ENCODE data around the gene C13orf46.

The C13orf46 gene

GRCh38 chr13:113941571-113942191, 32.2 kb downstream of the C13orf46 start:
- H3K27ac Mint-ChIP-seq, result no peak overlapping the region
- no peaks in the 10 kb centered on the region for H3K36me3 Mint-ChIP-seq (ENCODE audit: low read depth)
- TF ChIP-seq CTCF (IDR thresholded peaks at IDR 0.05; ENCODE audit: unreplicated experiment in 3 of 3), result no peak
- H3K9me3 Mint-ChIP-seq, result no peaks in the 10 kb centered on the region
- no peak overlapping the region for H3K4me3 Mint-ChIP-seq
- H3K27me3 Mint-ChIP-seq (ENCODE audit: low read depth), result peaks cover 30% of the 10 kb centered on the region
- peaks cover 23% of the 10 kb centered on the region for H3K4me1 Mint-ChIP-seq

DNA sequence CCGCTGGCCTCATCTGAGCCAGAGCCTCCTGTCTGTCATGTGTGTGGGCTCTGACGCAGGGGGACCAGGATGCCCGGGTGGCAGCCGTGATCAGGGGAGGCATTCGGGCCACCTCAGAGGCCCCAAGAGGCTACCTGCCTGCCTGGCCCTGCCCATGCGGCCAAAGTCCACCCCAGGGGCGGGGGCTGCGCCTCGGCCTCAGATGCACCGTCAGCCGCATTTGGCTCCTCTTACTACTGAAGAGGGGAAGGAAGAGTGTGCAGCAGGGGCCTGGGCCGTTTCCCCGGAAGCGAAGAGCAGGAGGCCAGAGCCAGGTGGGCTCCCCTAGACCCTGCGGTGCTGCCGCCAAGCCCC, 34.0 kb downstream of the C13orf46 start:
- H3K27ac Mint-ChIP-seq, result no peak overlapping the region
- H3K4me3 Mint-ChIP-seq, result no peak overlapping the region
- no peaks in the 10 kb centered on the region for H3K36me3 Mint-ChIP-seq (ENCODE audit: low read depth)
- no peak for TF ChIP-seq CTCF (IDR thresholded peaks at IDR 0.05; ENCODE audit: unreplicated experiment in 3 of 3)
- peaks cover 28% of the 10 kb centered on the region for H3K4me1 Mint-ChIP-seq
- H3K27me3 Mint-ChIP-seq (ENCODE audit: low read depth), result peaks cover 24% of the 10 kb centered on the region
- H3K9me3 Mint-ChIP-seq, result no peaks in the 10 kb centered on the region

- no peaks in the 10 kb centered on the region for H3K36me3 Mint-ChIP-seq (ENCODE audit: low read depth)
- TF ChIP-seq CTCF (IDR thresholded peaks at IDR 0.05; ENCODE audit: unreplicated experiment in 3 of 3), result no peak
- no peaks in the 10 kb centered on the region for H3K9me3 Mint-ChIP-seq
- H3K4me3 Mint-ChIP-seq, result no peak overlapping the region
- H3K4me1 Mint-ChIP-seq, result peaks cover 28% of the 10 kb centered on the region
- peak overlapping the region in 1 of 3 experiments; percentile 53 for H3K27ac Mint-ChIP-seq
- H3K27me3 Mint-ChIP-seq (ENCODE audit: low read depth), result peaks cover 27% of the 10 kb centered on the region
Observed at GRCh38 chr13:113939129-113939943, 34.5 kb downstream of the C13orf46 start.

GRCh38 chr13:113938716-113939115, 35.2 kb downstream of the C13orf46 start:
- Mint-ChIP-seq H3K4me1 (peaks cover 33% of the 10 kb centered on the region), H3K27ac (peak overlapping the region in 2 of 3 experiments; percentile 53 to 60), H3K4me3 (no peak overlapping the region), H3K27me3 (ENCODE audit: low read depth) (peaks cover 29% of the 10 kb centered on the region), H3K36me3 (ENCODE audit: low read depth) (no peaks in the 10 kb centered on the region), H3K9me3 (no peaks in the 10 kb centered on the region)
- TF ChIP-seq CTCF (IDR thresholded peaks at IDR 0.05; ENCODE audit: unreplicated experiment in 3 of 3), result no peak

DNA sequence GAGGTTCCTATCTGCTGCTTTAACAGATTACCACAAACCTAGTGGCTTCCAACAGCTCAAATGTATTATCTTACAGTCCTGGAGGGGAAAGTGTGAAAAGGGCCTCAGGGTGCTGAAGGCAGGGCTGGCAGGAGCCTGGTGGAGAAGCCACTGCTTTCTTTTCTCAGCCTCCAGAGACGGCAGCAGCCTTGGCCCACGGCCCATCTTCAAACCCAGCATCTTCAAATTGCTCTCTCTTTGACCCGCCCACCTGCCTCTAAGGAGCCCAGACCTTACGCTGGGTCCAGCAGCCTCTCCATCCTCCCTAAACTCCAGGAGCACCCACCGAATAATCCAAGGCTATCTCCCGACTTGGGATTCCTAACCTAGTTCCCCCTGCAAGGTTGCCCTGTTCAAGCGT, 35.6 kb downstream of the C13orf46 start:
- Mint-ChIP-seq H3K36me3 (ENCODE audit: low read depth) (no peaks in the 10 kb centered on the region), H3K27ac (peak overlapping the region; percentile 7 to 60 (median 53)), H3K27me3 (ENCODE audit: low read depth) (peaks cover 25% of the 10 kb centered on the region), H3K4me1 (peaks cover 37% of the 10 kb centered on the region), H3K9me3 (no peaks in the 10 kb centered on the region), H3K4me3 (no peak overlapping the region)
- no peak for TF ChIP-seq CTCF (IDR thresholded peaks at IDR 0.05; ENCODE audit: unreplicated experiment in 3 of 3)
